Frontal cortex (tissue), 4 donors: Measurements from ENCODE around the gene HBP1. TPM values are rescaled to one million over a fixed set of nuclear protein-coding genes. Genes with fewer than 3 reads are reported as not detected.
"Not testable (repeated sequence)": the region's sequence is repeated elsewhere in the genome, so short reads cannot be mapped to it uniquely, and the experiment has no call there.

Experiments used
- DNase-seq, 2 donors: peaks; one replicate each; pipeline ENCODE4 v3.0.0; 2012; ENCODE audit warnings: low spot score in 2 of 2
- FAIRE-seq: peaks from 2 replicates; lab custom pipeline; 2012; peaks lifted over from hg19 to GRCh38; lab: Jason Lieb, UNC
- total RNA-seq: library from RNA; depleted of rRNA; stranded (reverse); fragments of >200 nt; gene quantifications from one replicate; pipeline ENCODE4 v1.2.3, GENCODE V29; 2014
- donor health status: control.
- donor health status: control.
- donor health status: control.

Gene HBP1
- 55.0 TPM for total RNA-seq

GRCh38 chr7:107168233-107169119 lies at the start of gene HBP1:
Gene HBP1 (plus strand): TSS chr7:107169003. CDS start chr7:107179894, 10,891 bp downstream.
- peak; percentile 82 to 87 for DNase-seq
- FAIRE-seq = peak; percentile 99

- FAIRE-seq = no peak
- no peak for DNase-seq
Measured at GRCh38 chr7:107119376-107120105, 49.3 kb upstream of the HBP1 start.

GRCh38 chr7:107122486-107122911 lies 46.3 kb upstream of the HBP1 start:
- DNase-seq (no peak), FAIRE-seq (no peak)

- no peak for FAIRE-seq
- DNase-seq = no peak
Measured at GRCh38 chr7:107123392-107123791, 45.4 kb upstream of the HBP1 start.

GRCh38 chr7:107125475-107125874 lies 43.3 kb upstream of the HBP1 start:
- DNase-seq (no peak), FAIRE-seq (no peak)

GRCh38 chr7:107128217-107128616 lies 40.6 kb upstream of the HBP1 start:
- DNase-seq = no peak
- FAIRE-seq = no peak

- no peak for FAIRE-seq
- no peak for DNase-seq
Measured at GRCh38 chr7:107128748-107129147, 40.1 kb upstream of the HBP1 start.

GRCh38 chr7:107130487-107131220 lies 38.1 kb upstream of the HBP1 start:
- FAIRE-seq = no peak

GRCh38 chr7:107133396-107133795 lies 35.4 kb upstream of the HBP1 start:
- FAIRE-seq = no peak
- no peak for DNase-seq

More at GRCh38 chr7:107130487-107131220, 38.1 kb upstream of the HBP1 start:
- no peak for DNase-seq

GRCh38 chr7:107138696-107139420 lies 29.9 kb upstream of the HBP1 start:
- DNase-seq = no peak
- no peak for FAIRE-seq

- not testable (repeated sequence) for DNase-seq, FAIRE-seq
Measured at GRCh38 chr7:107143875-107144274, 24.9 kb upstream of the HBP1 start.

- FAIRE-seq = no peak
Measured at GRCh38 chr7:107145067-107145838, 23.6 kb upstream of the HBP1 start.

GRCh38 chr7:107147464-107148393 lies 21.1 kb upstream of the HBP1 start:
- FAIRE-seq (no peak), DNase-seq (peak in 1 of 2 donors; percentile 20)

More at GRCh38 chr7:107145067-107145838, 23.6 kb upstream of the HBP1 start:
- no peak for DNase-seq

GRCh38 chr7:107148721-107149120 lies 20.1 kb upstream of the HBP1 start:
- DNase-seq (no peak), FAIRE-seq (no peak)

- FAIRE-seq (peak; percentile 97), DNase-seq (no peak)
Measured at GRCh38 chr7:107149863-107150262, 18.9 kb upstream of the HBP1 start.

GRCh38 chr7:107150375-107151073 lies 18.3 kb upstream of the HBP1 start:
- FAIRE-seq = peak; percentile 96

GRCh38 chr7:107151538-107151937 lies 17.3 kb upstream of the HBP1 start:
- FAIRE-seq = no peak
- no peak for DNase-seq

More at GRCh38 chr7:107150375-107151073, 18.3 kb upstream of the HBP1 start:
- DNase-seq = peak in 1 of 2 donors; percentile 20
